Mesendoderm (in vitro differentiated cells): Measurements from ENCODE around the gene CKMT1A. TPM values are rescaled to one million over a fixed set of nuclear protein-coding genes. Genes with fewer than 3 reads are reported as not detected.
"Not testable (repeated sequence)": the region's sequence is repeated elsewhere in the genome, so short reads cannot be mapped to it uniquely, and the experiment has no call there.

Source experiments
- DNase-seq: peaks from one replicate; pipeline ENCODE4 v3.0.0; 2013
- H2AK5ac ChIP-seq: 2 replicates; pipeline ENCODE4 v1.6.1; 2013; ENCODE audit warnings: low read length, inconsistent platforms
- H2BK120ac ChIP-seq: 2 replicates; pipeline ENCODE4 v1.6.1; 2013; ENCODE audit warnings: low read depth, mild to moderate bottlenecking, low read length, moderate library complexity, mixed read lengths
- H2BK15ac ChIP-seq: replicated peaks from 2 replicates; pipeline ENCODE4 v1.6.1; 2013; ENCODE audit warnings: low read depth, mild to moderate bottlenecking, moderate library complexity
- H2BK5ac ChIP-seq: 2 replicates; pipeline ENCODE4 v1.6.1; 2013; ENCODE audit warnings: low read length, inconsistent platforms
- H3K18ac ChIP-seq: 2 replicates; pipeline ENCODE4 v1.6.1; 2013; ENCODE audit warnings: mild to moderate bottlenecking, low read length, mixed read lengths
- H3K23ac ChIP-seq: one replicate; pipeline ENCODE4 v1.6.1; 2013; ENCODE audit warnings: low read length
- H3K27ac ChIP-seq: 2 replicates; pipeline ENCODE4 v1.5.1; 2013; ENCODE audit warnings: low read depth, mild to moderate bottlenecking, inconsistent platforms, low read length, moderate library complexity
- H3K27me3 ChIP-seq: 2 replicates; pipeline ENCODE4 v1.6.1; 2013; ENCODE audit warnings: low read length, control low read depth, mild to moderate bottlenecking, inconsistent platforms; ENCODE audit not compliant: insufficient read depth, poor library complexity
- H3K36me3 ChIP-seq: 2 replicates; pipeline ENCODE4 v1.6.1; 2013; ENCODE audit warnings: low read length, inconsistent platforms; ENCODE audit not compliant: control insufficient read depth, insufficient read depth
- H3K4ac ChIP-seq: one replicate; pipeline ENCODE4 v1.6.1; 2013; ENCODE audit warnings: low read depth, mild to moderate bottlenecking, low read length, moderate library complexity
- H3K4me1 ChIP-seq: 2 replicates; pipeline ENCODE4 v1.6.1; 2013; ENCODE audit warnings: low read depth, low read length, inconsistent platforms; ENCODE audit not compliant: control insufficient read depth
- H3K4me2 ChIP-seq: 2 replicates; pipeline ENCODE4 v1.6.1; 2013; ENCODE audit warnings: low read length
- H3K4me3 ChIP-seq: 2 replicates; pipeline ENCODE4 v1.5.1; 2013; ENCODE audit warnings: mild to moderate bottlenecking, low read length
- H3K56ac ChIP-seq: one replicate; pipeline ENCODE4 v1.6.1; 2013; ENCODE audit warnings: low read length
- H3K79me1 ChIP-seq: 2 replicates; pipeline ENCODE4 v1.6.1; 2013; ENCODE audit warnings: low read length, inconsistent platforms
- H3K79me2 ChIP-seq: 2 replicates; pipeline ENCODE4 v1.6.1; 2013; ENCODE audit warnings: mild to moderate bottlenecking, low read length; ENCODE audit not compliant: control insufficient read depth, insufficient read depth
- H3K9ac ChIP-seq: 2 replicates; pipeline ENCODE4 v1.6.1; 2013; ENCODE audit warnings: low read length, inconsistent platforms
- H4K5ac ChIP-seq: one replicate; pipeline ENCODE4 v1.6.1; 2013; ENCODE audit warnings: low read length
- H4K8ac ChIP-seq: one replicate; pipeline ENCODE4 v1.6.1; 2013; ENCODE audit warnings: low read depth, mild to moderate bottlenecking, control low read depth, low read length, moderate library complexity
- WGBS: extraction: QIAGEN DNeasy Blood & Tissue Kit; methylation state at CpG from one replicate; pipeline ENCODE4 v1.1.7; 2013; ENCODE audit warnings: low lambda C conversion rate, missing lambda C conversion rate; ENCODE audit not compliant: insufficient coverage; ENCODE audit errors: extremely low coverage; 5-methylcytosine and 5-hydroxymethylcytosine counted together
- polyA plus RNA-seq, 2 experiments: library from polyadenylated mRNA; stranded (reverse); fragments of 200-250 nt; gene quantifications; one replicate each; pipeline ENCODE4 v1.2.3, GENCODE V29; 2013

The CKMT1A gene
- polyA plus RNA-seq (2013, experiment 1 of 2), result 11.2 TPM
- polyA plus RNA-seq (2013, experiment 2 of 2), result 11.6 TPM

GRCh38 chr15:43693148-43694022 is at the start of gene CKMT1A:
CKMT1A (plus strand) TSS chr15:43693859; CDS start chr15:43694051, 192 bp downstream.
- H3K79me2 ChIP-seq, H3K4me3 ChIP-seq, H2BK5ac ChIP-seq, DNase-seq, H3K4ac ChIP-seq, H3K4me1 ChIP-seq, H2BK120ac ChIP-seq, H3K36me3 ChIP-seq, H4K8ac ChIP-seq, H3K23ac ChIP-seq, H3K9ac ChIP-seq, H3K56ac ChIP-seq, H2BK15ac ChIP-seq, H3K27ac ChIP-seq, H3K18ac ChIP-seq, H2AK5ac ChIP-seq, H4K5ac ChIP-seq, H3K27me3 ChIP-seq, H3K79me1 ChIP-seq, H3K4me2 ChIP-seq: not testable (repeated sequence)
- WGBS, result no CpG with 5 or more reads among the region's 43 CpGs

GRCh38 chr15:43648649-43649429 is 44.8 kb upstream of the CKMT1A start, which contains the start of gene CATSPER2:
CATSPER2 (minus strand) TSS chr15:43648844; CDS start chr15:43648061, 783 bp downstream.
- no peak within 1 kb of the TSS for H2AK5ac ChIP-seq
- no peak within 1 kb of the TSS for H3K4ac ChIP-seq
- no peak within 1 kb of the TSS for H4K5ac ChIP-seq
- no peaks in the 10 kb centered on the region for H3K4me1 ChIP-seq
- no peak within 1 kb of the TSS for H3K27ac ChIP-seq
- no peaks in the 10 kb centered on the region for H3K79me2 ChIP-seq
- WGBS, result no CpG with 5 or more reads among the region's 85 CpGs
- H3K18ac ChIP-seq, result no peak within 1 kb of the TSS
- H2BK15ac ChIP-seq, result no peak within 1 kb of the TSS
- no peak within 1 kb of the TSS for H2BK5ac ChIP-seq
- H4K8ac ChIP-seq, result no peak within 1 kb of the TSS
- no peak within 1 kb of the TSS for H3K4me3 ChIP-seq
- H3K4me2 ChIP-seq, result no peak within 1 kb of the TSS
- no peak within 1 kb of the TSS for H2BK120ac ChIP-seq
- H3K27me3 ChIP-seq, result no peaks in the 10 kb centered on the region
- no peaks in the 10 kb centered on the region for H3K79me1 ChIP-seq
- H3K56ac ChIP-seq, result no peak within 1 kb of the TSS
- no peak within 1 kb of the TSS for H3K9ac ChIP-seq
- no peak within 1 kb of the TSS for H3K23ac ChIP-seq
- H3K36me3 ChIP-seq, result no peaks in the 10 kb centered on the region
- no peak for DNase-seq

- DNase-seq, H2BK15ac ChIP-seq, H3K79me1 ChIP-seq, H4K8ac ChIP-seq, H3K9ac ChIP-seq, H3K36me3 ChIP-seq, H2BK5ac ChIP-seq, H3K4ac ChIP-seq, H3K27me3 ChIP-seq, H3K4me3 ChIP-seq, H3K79me2 ChIP-seq, H3K4me2 ChIP-seq, H4K5ac ChIP-seq, H3K4me1 ChIP-seq, H3K27ac ChIP-seq, H3K23ac ChIP-seq, H2AK5ac ChIP-seq, H2BK120ac ChIP-seq, H3K56ac ChIP-seq, H3K18ac ChIP-seq: not testable (repeated sequence)
- no CpG with 5 or more reads among the region's 16 CpGs for WGBS
Observed at GRCh38 chr15:43649430-43649926, 44.2 kb upstream of the CKMT1A start.

- not testable (repeated sequence) for H4K5ac ChIP-seq, H3K27me3 ChIP-seq, H3K4me2 ChIP-seq, H3K27ac ChIP-seq, H2BK5ac ChIP-seq, H2BK15ac ChIP-seq, H3K18ac ChIP-seq, H3K79me1 ChIP-seq, H3K9ac ChIP-seq, H3K56ac ChIP-seq, H2BK120ac ChIP-seq, H3K36me3 ChIP-seq, H3K4me3 ChIP-seq, H3K79me2 ChIP-seq, H2AK5ac ChIP-seq, H4K8ac ChIP-seq, H3K23ac ChIP-seq, DNase-seq, H3K4me1 ChIP-seq, H3K4ac ChIP-seq
- no CpG with 5 or more reads among the region's 10 CpGs for WGBS
Observed at GRCh38 chr15:43659727-43660126, 33.9 kb upstream of the CKMT1A start.

GRCh38 chr15:43662293-43662692 is 31.4 kb upstream of the CKMT1A start:
- H3K27me3 ChIP-seq, H3K4ac ChIP-seq, H2AK5ac ChIP-seq, H2BK5ac ChIP-seq, H3K4me3 ChIP-seq, H2BK15ac ChIP-seq, H3K23ac ChIP-seq, H3K4me2 ChIP-seq, H4K8ac ChIP-seq, H3K79me2 ChIP-seq, H3K9ac ChIP-seq, DNase-seq, H3K18ac ChIP-seq, H3K36me3 ChIP-seq, H4K5ac ChIP-seq, H3K27ac ChIP-seq, H2BK120ac ChIP-seq, H3K79me1 ChIP-seq, H3K56ac ChIP-seq, H3K4me1 ChIP-seq: not testable (repeated sequence)
- no CpG with 5 or more reads among the region's 2 CpGs for WGBS
